Measurements from ENCODE around the gene CCDC187. TPM values are rescaled to one million over a fixed set of nuclear protein-coding genes. Genes with fewer than 3 reads are reported as not detected.

CCDC187 gene
- total RNA-seq, 1 donor from 2014 or later, result not detected

- DNase-seq (ENCODE audit: extremely low read depth, low read depth, low spot score), result no peak
These were observed 72.2 kb downstream of the CCDC187 start for GRCh38 chr9:136231478-136232297.

GRCh38 chr9:136230773-136231172, 73.1 kb downstream of the CCDC187 start:
- no peak for DNase-seq (ENCODE audit: extremely low read depth, low read depth, low spot score)

- DNase-seq (ENCODE audit: extremely low read depth, low read depth, low spot score), result no peak
These were observed 73.5 kb downstream of the CCDC187 start for GRCh38 chr9:136230365-136230764.

- no peak for DNase-seq (ENCODE audit: extremely low read depth, low read depth, low spot score)
These were observed 74.5 kb downstream of the CCDC187 start for GRCh38 chr9:136229096-136230065.

- DNase-seq (ENCODE audit: extremely low read depth, low read depth, low spot score), result no peak
These were observed 75.6 kb downstream of the CCDC187 start for GRCh38 chr9:136228107-136228875.

GRCh38 chr9:136226680-136227407, 77.0 kb downstream of the CCDC187 start:
- no peak for DNase-seq (ENCODE audit: extremely low read depth, low read depth, low spot score)

GRCh38 chr9:136225748-136226679, 77.9 kb downstream of the CCDC187 start:
- no peak for DNase-seq (ENCODE audit: extremely low read depth, low read depth, low spot score)

GRCh38 chr9:136225366-136225747, 78.5 kb downstream of the CCDC187 start:
- no peak for DNase-seq (ENCODE audit: extremely low read depth, low read depth, low spot score)

GRCh38 chr9:136223871-136224640, 79.8 kb downstream of the CCDC187 start:
- DNase-seq (ENCODE audit: extremely low read depth, low read depth, low spot score), result no peak

GRCh38 chr9:136222906-136223285, 81.0 kb downstream of the CCDC187 start:
- DNase-seq (ENCODE audit: extremely low read depth, low read depth, low spot score), result no peak

GRCh38 chr9:136222166-136222905, 81.6 kb downstream of the CCDC187 start:
- no peak for DNase-seq (ENCODE audit: extremely low read depth, low read depth, low spot score)

- DNase-seq (ENCODE audit: extremely low read depth, low read depth, low spot score), result no peak
These were observed 83.7 kb downstream of the CCDC187 start for GRCh38 chr9:136220017-136220729.

GRCh38 chr9:136219276-136219675, 84.6 kb downstream of the CCDC187 start:
- no peak for DNase-seq (ENCODE audit: extremely low read depth, low read depth, low spot score)

GRCh38 chr9:136218673-136219072, 85.2 kb downstream of the CCDC187 start:
- no peak for DNase-seq (ENCODE audit: extremely low read depth, low read depth, low spot score)

GRCh38 chr9:136218271-136218670, 85.6 kb downstream of the CCDC187 start:
- DNase-seq (ENCODE audit: extremely low read depth, low read depth, low spot score), result no peak

- no peak for DNase-seq (ENCODE audit: extremely low read depth, low read depth, low spot score)
These were observed 87.2 kb downstream of the CCDC187 start for GRCh38 chr9:136216541-136217244.

Data from glomerular endothelial cell (primary cell).